HEK293 (cell line): ENCODE data around the gene RNF151.

Experiments used
- KLF7 ChIP-seq: fragments of 450-650 bp; formaldehyde crosslinking; IDR thresholded peaks from 2 replicates; pipeline ENCODE4 v1.5.1; 2016; ENCODE audit warnings: missing biosample characterization, missing genetic modification characterization, borderline replicate concordance
- OVOL3 ChIP-seq: fragments of 450-650 bp; formaldehyde crosslinking; IDR thresholded peaks from 2 replicates; pipeline ENCODE4 v1.5.1; 2016; ENCODE audit warnings: missing biosample characterization, missing genetic modification characterization
- TCF7L2 ChIP-seq: IDR thresholded peaks from 2 replicates; pipeline ENCODE4 v1.6.1; 2011; ENCODE audit warnings: low read depth, mild to moderate bottlenecking, inconsistent platforms, low read length, moderate library complexity, borderline replicate concordance
- TSHZ1 ChIP-seq: fragments of 450-650 bp; formaldehyde crosslinking; IDR thresholded peaks from 2 replicates; pipeline ENCODE4 v1.5.1; 2016; ENCODE audit warnings: missing biosample characterization, missing genetic modification characterization, borderline replicate concordance
- ZNF121 ChIP-seq: fragments of 450-650 bp; formaldehyde crosslinking; IDR thresholded peaks from 2 replicates; pipeline ENCODE4 v1.5.1; 2016; ENCODE audit warnings: missing biosample characterization, missing genetic modification characterization
- ZNF133 ChIP-seq: fragments of 450-650 bp; formaldehyde crosslinking; IDR thresholded peaks from 2 replicates; pipeline ENCODE4 v1.5.1; 2016; ENCODE audit warnings: missing biosample characterization, missing genetic modification characterization
- ZNF138 ChIP-seq: fragments of 450-650 bp; formaldehyde crosslinking; IDR thresholded peaks from 2 replicates; pipeline ENCODE4 v1.5.1; 2016; ENCODE audit warnings: missing biosample characterization, missing genetic modification characterization, borderline replicate concordance
- ZNF155 ChIP-seq: fragments of 450-650 bp; formaldehyde crosslinking; IDR thresholded peaks from 2 replicates; pipeline ENCODE4 v1.5.1; 2016; ENCODE audit warnings: missing biosample characterization, missing genetic modification characterization
- ZNF157 ChIP-seq: fragments of 450-650 bp; formaldehyde crosslinking; IDR thresholded peaks from 2 replicates; pipeline ENCODE4 v1.5.1; 2016; ENCODE audit warnings: missing biosample characterization, missing genetic modification characterization
- ZNF169 ChIP-seq: fragments of 450-650 bp; formaldehyde crosslinking; IDR thresholded peaks from 2 replicates; pipeline ENCODE4 v1.5.1; 2016; ENCODE audit warnings: missing biosample characterization, missing genetic modification characterization
- ZNF274 ChIP-seq, 2 experiments: fragments of 200-500 bp in 1 of 2; fragments of 450-650 bp in 1 of 2; sonication (Bioruptor generic) in 1 of 2; formaldehyde crosslinking in 1 of 2; IDR thresholded peaks; 2 replicates each; pipeline versions ENCODE4 v1.5.1 to v1.6.1; 2014 to 2016; ENCODE audit warnings: borderline replicate concordance in 1 of 2, inconsistent platforms in 1 of 2, low read length in 1 of 2, missing biosample characterization in 1 of 2, missing genetic modification characterization in 1 of 2
- ZNF335 ChIP-seq: fragments of 450-650 bp; formaldehyde crosslinking; conservative IDR thresholded peaks from 2 replicates; pipeline ENCODE4 v1.5.1; 2016; ENCODE audit warnings: missing biosample characterization, missing genetic modification characterization
- ZNF621 ChIP-seq: fragments of 450-650 bp; formaldehyde crosslinking; IDR thresholded peaks from 2 replicates; pipeline ENCODE4 v1.5.1; 2017; ENCODE audit warnings: missing biosample characterization, missing genetic modification characterization
- ZNF768 ChIP-seq: fragments of 450-650 bp; formaldehyde crosslinking; IDR thresholded peaks from 2 replicates; pipeline ENCODE4 v1.5.1; 2018; ENCODE audit warnings: missing biosample characterization, mild to moderate bottlenecking, missing genetic modification characterization
- ZSCAN23 ChIP-seq: fragments of 450-650 bp; formaldehyde crosslinking; IDR thresholded peaks from 2 replicates; pipeline ENCODE4 v1.5.1; 2016; ENCODE audit warnings: missing biosample characterization, missing genetic modification characterization
- ZXDB ChIP-seq: fragments of 450-650 bp; formaldehyde crosslinking; IDR thresholded peaks from 2 replicates; pipeline ENCODE4 v1.5.1; 2016; ENCODE audit warnings: missing biosample characterization, missing genetic modification characterization
- TF ChIP-seq, protein P1 (sequence below): fragments of 450-650 bp; formaldehyde crosslinking; IDR thresholded peaks from 2 replicates; pipeline ENCODE4 v1.5.1; 2016; ENCODE audit warnings: missing biosample characterization, missing genetic modification characterization, borderline replicate concordance
- TF ChIP-seq, protein P2 (sequence below): fragments of 450-650 bp; formaldehyde crosslinking; IDR thresholded peaks from 2 replicates; pipeline ENCODE4 v1.5.0; 2017; ENCODE audit warnings: missing biosample characterization, missing genetic modification characterization, borderline replicate concordance
- TF ChIP-seq, protein P3 (sequence below): fragments of 450-650 bp; formaldehyde crosslinking; IDR thresholded peaks from 2 replicates; pipeline ENCODE4 v1.5.1; 2016; ENCODE audit warnings: missing biosample characterization, missing genetic modification characterization
- TF ChIP-seq, protein P4 (sequence below): fragments of 450-650 bp; formaldehyde crosslinking; IDR thresholded peaks from 2 replicates; pipeline ENCODE4 v1.5.1; 2016; ENCODE audit warnings: missing biosample characterization, missing genetic modification characterization
- TF ChIP-seq, protein P5 (sequence below): fragments of 450-650 bp; IDR thresholded peaks from 2 replicates; pipeline ENCODE4 v1.5.1; 2018; ENCODE audit warnings: missing biosample characterization, missing genetic modification characterization

RNF151 gene

DNA sequence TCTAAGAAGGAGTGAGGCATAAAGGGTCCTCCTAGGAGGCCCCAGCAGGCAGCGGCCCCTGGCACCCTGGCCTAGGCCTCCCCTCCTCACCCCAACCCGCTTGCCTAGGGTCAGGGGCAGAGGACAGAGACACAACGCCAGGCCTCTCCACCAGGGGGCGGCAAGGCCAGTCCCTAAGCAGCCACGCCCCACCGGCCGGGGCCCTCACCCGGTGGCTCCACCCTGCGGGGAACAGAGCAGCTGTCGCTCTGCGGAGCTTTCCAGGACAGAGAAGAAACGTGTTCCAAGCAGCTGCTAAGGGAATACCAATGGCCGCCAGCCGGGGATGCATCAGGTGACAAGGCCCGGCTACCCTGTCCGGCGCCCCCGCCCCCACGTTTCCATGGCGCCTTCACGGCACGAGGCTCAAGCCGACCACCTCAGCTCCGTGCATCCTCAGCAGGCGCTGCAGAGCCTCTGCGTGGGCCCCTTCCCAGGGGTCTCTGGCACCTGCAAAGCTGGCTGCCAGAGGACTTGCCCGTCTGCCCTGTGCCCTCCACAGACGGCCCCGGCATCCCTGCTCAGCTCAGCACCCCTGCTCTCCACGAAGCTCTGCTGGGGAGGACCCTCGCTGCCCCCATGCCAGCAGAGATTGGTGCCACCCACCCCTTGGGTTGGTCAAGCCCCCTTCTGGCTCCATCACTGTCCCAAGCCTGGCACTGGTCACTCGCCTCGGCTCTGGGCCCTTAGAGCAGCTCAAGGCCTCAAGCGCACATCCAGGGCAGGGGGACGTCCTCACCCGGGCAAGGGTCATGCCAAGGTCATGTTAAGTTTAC, 37.4 kb downstream of the RNF151 start (continued):
- TF ChIP-seq, protein P1, sequence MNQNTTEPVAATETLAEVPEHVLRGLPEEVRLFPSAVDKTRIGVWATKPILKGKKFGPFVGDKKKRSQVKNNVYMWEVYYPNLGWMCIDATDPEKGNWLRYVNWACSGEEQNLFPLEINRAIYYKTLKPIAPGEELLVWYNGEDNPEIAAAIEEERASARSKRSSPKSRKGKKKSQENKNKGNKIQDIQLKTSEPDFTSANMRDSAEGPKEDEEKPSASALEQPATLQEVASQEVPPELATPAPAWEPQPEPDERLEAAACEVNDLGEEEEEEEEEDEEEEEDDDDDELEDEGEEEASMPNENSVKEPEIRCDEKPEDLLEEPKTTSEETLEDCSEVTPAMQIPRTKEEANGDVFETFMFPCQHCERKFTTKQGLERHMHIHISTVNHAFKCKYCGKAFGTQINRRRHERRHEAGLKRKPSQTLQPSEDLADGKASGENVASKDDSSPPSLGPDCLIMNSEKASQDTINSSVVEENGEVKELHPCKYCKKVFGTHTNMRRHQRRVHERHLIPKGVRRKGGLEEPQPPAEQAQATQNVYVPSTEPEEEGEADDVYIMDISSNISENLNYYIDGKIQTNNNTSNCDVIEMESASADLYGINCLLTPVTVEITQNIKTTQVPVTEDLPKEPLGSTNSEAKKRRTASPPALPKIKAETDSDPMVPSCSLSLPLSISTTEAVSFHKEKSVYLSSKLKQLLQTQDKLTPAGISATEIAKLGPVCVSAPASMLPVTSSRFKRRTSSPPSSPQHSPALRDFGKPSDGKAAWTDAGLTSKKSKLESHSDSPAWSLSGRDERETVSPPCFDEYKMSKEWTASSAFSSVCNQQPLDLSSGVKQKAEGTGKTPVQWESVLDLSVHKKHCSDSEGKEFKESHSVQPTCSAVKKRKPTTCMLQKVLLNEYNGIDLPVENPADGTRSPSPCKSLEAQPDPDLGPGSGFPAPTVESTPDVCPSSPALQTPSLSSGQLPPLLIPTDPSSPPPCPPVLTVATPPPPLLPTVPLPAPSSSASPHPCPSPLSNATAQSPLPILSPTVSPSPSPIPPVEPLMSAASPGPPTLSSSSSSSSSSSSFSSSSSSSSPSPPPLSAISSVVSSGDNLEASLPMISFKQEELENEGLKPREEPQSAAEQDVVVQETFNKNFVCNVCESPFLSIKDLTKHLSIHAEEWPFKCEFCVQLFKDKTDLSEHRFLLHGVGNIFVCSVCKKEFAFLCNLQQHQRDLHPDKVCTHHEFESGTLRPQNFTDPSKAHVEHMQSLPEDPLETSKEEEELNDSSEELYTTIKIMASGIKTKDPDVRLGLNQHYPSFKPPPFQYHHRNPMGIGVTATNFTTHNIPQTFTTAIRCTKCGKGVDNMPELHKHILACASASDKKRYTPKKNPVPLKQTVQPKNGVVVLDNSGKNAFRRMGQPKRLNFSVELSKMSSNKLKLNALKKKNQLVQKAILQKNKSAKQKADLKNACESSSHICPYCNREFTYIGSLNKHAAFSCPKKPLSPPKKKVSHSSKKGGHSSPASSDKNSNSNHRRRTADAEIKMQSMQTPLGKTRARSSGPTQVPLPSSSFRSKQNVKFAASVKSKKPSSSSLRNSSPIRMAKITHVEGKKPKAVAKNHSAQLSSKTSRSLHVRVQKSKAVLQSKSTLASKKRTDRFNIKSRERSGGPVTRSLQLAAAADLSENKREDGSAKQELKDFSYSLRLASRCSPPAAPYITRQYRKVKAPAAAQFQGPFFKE (tag by site-specific recombination): no peak; the same call in 1 of the 2 replicates
- TF ChIP-seq ZNF138 (tag by site-specific recombination): no peak
- TF ChIP-seq, protein P2, sequence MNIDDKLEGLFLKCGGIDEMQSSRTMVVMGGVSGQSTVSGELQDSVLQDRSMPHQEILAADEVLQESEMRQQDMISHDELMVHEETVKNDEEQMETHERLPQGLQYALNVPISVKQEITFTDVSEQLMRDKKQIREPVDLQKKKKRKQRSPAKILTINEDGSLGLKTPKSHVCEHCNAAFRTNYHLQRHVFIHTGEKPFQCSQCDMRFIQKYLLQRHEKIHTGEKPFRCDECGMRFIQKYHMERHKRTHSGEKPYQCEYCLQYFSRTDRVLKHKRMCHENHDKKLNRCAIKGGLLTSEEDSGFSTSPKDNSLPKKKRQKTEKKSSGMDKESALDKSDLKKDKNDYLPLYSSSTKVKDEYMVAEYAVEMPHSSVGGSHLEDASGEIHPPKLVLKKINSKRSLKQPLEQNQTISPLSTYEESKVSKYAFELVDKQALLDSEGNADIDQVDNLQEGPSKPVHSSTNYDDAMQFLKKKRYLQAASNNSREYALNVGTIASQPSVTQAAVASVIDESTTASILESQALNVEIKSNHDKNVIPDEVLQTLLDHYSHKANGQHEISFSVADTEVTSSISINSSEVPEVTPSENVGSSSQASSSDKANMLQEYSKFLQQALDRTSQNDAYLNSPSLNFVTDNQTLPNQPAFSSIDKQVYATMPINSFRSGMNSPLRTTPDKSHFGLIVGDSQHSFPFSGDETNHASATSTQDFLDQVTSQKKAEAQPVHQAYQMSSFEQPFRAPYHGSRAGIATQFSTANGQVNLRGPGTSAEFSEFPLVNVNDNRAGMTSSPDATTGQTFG (tag by site-specific recombination): no peak
- TF ChIP-seq ZNF121 (tag by site-specific recombination): no peak
- TF ChIP-seq ZNF157 (tag by site-specific recombination): no peak
- no peak for TF ChIP-seq ZNF155 (tag by site-specific recombination)
- no peak for TF ChIP-seq ZNF169 (tag by site-specific recombination)
- no peak for TF ChIP-seq ZNF621
- TF ChIP-seq ZNF335: peak; percentile 54
- peak; percentile 56; the same call in 1 of the 2 replicates for TF ChIP-seq ZNF768 (tag by site-specific recombination)
- TF ChIP-seq, protein P3, sequence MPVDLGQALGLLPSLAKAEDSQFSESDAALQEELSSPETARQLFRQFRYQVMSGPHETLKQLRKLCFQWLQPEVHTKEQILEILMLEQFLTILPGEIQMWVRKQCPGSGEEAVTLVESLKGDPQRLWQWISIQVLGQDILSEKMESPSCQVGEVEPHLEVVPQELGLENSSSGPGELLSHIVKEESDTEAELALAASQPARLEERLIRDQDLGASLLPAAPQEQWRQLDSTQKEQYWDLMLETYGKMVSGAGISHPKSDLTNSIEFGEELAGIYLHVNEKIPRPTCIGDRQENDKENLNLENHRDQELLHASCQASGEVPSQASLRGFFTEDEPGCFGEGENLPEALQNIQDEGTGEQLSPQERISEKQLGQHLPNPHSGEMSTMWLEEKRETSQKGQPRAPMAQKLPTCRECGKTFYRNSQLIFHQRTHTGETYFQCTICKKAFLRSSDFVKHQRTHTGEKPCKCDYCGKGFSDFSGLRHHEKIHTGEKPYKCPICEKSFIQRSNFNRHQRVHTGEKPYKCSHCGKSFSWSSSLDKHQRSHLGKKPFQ (tag by site-specific recombination): no peak
- TF ChIP-seq, protein P4, sequence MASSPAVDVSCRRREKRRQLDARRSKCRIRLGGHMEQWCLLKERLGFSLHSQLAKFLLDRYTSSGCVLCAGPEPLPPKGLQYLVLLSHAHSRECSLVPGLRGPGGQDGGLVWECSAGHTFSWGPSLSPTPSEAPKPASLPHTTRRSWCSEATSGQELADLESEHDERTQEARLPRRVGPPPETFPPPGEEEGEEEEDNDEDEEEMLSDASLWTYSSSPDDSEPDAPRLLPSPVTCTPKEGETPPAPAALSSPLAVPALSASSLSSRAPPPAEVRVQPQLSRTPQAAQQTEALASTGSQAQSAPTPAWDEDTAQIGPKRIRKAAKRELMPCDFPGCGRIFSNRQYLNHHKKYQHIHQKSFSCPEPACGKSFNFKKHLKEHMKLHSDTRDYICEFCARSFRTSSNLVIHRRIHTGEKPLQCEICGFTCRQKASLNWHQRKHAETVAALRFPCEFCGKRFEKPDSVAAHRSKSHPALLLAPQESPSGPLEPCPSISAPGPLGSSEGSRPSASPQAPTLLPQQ (tag by site-specific recombination): peak; percentile 83
- TF ChIP-seq, protein P5, sequence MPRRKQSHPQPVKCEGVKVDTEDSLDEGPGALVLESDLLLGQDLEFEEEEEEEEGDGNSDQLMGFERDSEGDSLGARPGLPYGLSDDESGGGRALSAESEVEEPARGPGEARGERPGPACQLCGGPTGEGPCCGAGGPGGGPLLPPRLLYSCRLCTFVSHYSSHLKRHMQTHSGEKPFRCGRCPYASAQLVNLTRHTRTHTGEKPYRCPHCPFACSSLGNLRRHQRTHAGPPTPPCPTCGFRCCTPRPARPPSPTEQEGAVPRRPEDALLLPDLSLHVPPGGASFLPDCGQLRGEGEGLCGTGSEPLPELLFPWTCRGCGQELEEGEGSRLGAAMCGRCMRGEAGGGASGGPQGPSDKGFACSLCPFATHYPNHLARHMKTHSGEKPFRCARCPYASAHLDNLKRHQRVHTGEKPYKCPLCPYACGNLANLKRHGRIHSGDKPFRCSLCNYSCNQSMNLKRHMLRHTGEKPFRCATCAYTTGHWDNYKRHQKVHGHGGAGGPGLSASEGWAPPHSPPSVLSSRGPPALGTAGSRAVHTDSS: no peak
- peak; percentile 79 for TF ChIP-seq ZXDB
- peak; percentile 94 for TF ChIP-seq KLF7 (tag by site-specific recombination)
- no peak for TF ChIP-seq TSHZ1 (tag by site-specific recombination)
- no peak for TF ChIP-seq OVOL3 (tag by site-specific recombination)
- no peak for TF ChIP-seq ZSCAN23 (tag by site-specific recombination)
- no peak for TF ChIP-seq ZNF133 (tag by site-specific recombination)
- no peak for TF ChIP-seq ZNF274 (IDR thresholded peaks at IDR 0.05; ENCODE audit: low read length)
- no peak for TF ChIP-seq ZNF274 (tag by site-specific recombination; IDR thresholded peaks at IDR 0.05; ENCODE audit: borderline replicate concordance)
- no peak for TF ChIP-seq TCF7L2
